ENCODE results near the gene INAFM2. TPM values are rescaled to one million over a fixed set of nuclear protein-coding genes. Genes with fewer than 3 reads are reported as not detected.

INAFM2 gene
- total RNA-seq, 1 experiment from 2014 or later: 25.4 TPM

GRCh38 chr15:40345867-40346578, 22.5 kb downstream of the INAFM2 start:
- H3K4me3 Mint-ChIP-seq: no peak overlapping the region
- no peak for TF ChIP-seq CTCF (conservative IDR thresholded peaks at IDR 0.05)
- WGBS (ENCODE audit: extremely low coverage, insufficient read length, low lambda C conversion rate): no CpG with 5 or more reads among the region's 6 CpGs

More at GRCh38 chr15:40345867-40346578, 22.5 kb downstream of the INAFM2 start:
- no peak overlapping the region for H3K56ac ChIP-seq (ENCODE audit: insufficient read length, low read depth, low read length)
- no peak overlapping the region for H3K9ac ChIP-seq (ENCODE audit: extremely low read depth, insufficient read length, low read length)
- H2AFZ ChIP-seq (ENCODE audit: low read length): no peak overlapping the region
- H3K27ac ChIP-seq (ENCODE audit: insufficient read length, low read depth, low read length): no peak overlapping the region
- H3K4me2 ChIP-seq (ENCODE audit: insufficient read depth, insufficient read length, low read length): no peak overlapping the region
- no peak overlapping the region for H2BK5ac ChIP-seq (ENCODE audit: insufficient read length, low read length)
- no peaks in the 10 kb centered on the region for H3K79me2 ChIP-seq (ENCODE audit: insufficient read depth, low read length)
- H2BK20ac ChIP-seq (ENCODE audit: low read depth, low read length, poor library complexity, severe bottlenecking): no peak overlapping the region
- no peak for DNase-seq
- no peaks in the 10 kb centered on the region for H3K23me2 ChIP-seq (ENCODE audit: insufficient read length, low read depth, low read length, poor library complexity, severe bottlenecking)
- H2BK120ac ChIP-seq (ENCODE audit: low read depth, low read length, poor library complexity, severe bottlenecking): no peak overlapping the region
- H3K4me1 ChIP-seq (ENCODE audit: insufficient read depth, low read length): no peaks in the 10 kb centered on the region
- Mint-ChIP-seq H3K27ac (no peak overlapping the region), H3K27me3 (ENCODE audit: low read depth) (peaks cover 8% of the 10 kb centered on the region), H3K4me1 (peaks cover 9 to 21% of the 10 kb centered on the region in 2 experiments), H3K36me3 (ENCODE audit: insufficient read depth in 1 of 3, low read depth in 3 of 3) (no peaks in the 10 kb centered on the region), H3K9me3 (no peaks in the 10 kb centered on the region)
- H3K27me3 ChIP-seq (ENCODE audit: insufficient read depth, low read length): no peaks in the 10 kb centered on the region
- no peak overlapping the region for H4K5ac ChIP-seq (ENCODE audit: insufficient read length, low read depth, low read length)
- no peaks in the 10 kb centered on the region for H3K79me1 ChIP-seq (ENCODE audit: insufficient read depth, low read depth, low read length, poor library complexity, severe bottlenecking)
- H3K23ac ChIP-seq (ENCODE audit: insufficient read length, low read depth, low read length): no peak overlapping the region
- no peak overlapping the region for H3K4ac ChIP-seq (ENCODE audit: low read depth, low read length)
- no peaks in the 10 kb centered on the region for H3K9me3 ChIP-seq (ENCODE audit: control insufficient read depth, low read depth, low read length)
- no peak overlapping the region for H2BK12ac ChIP-seq (ENCODE audit: insufficient read length, low read depth, low read length)
- no peak overlapping the region for H4K8ac ChIP-seq (replicated peaks; ENCODE audit: insufficient read length, low read depth, low read length)
- no peak overlapping the region for H3K14ac ChIP-seq (ENCODE audit: insufficient read depth, low read length)
- H2BK15ac ChIP-seq (ENCODE audit: low read depth, low read length): no peak overlapping the region
- H2AK5ac ChIP-seq (ENCODE audit: insufficient read length, low read length): no peak overlapping the region
- no peak overlapping the region for H3K18ac ChIP-seq (ENCODE audit: insufficient read length, low read depth, low read length)
- H4K91ac ChIP-seq (ENCODE audit: insufficient read length, low read depth, low read length): no peak overlapping the region
- no peak overlapping the region for H3T11ph ChIP-seq (ENCODE audit: low read length)
- H4K20me1 ChIP-seq (ENCODE audit: control insufficient read depth, insufficient read depth, insufficient read length): no peaks in the 10 kb centered on the region
